Psoas muscle (tissue), 8 donors: ENCODE results near the gene UGT1A7. TPM values are rescaled to one million over a fixed set of nuclear protein-coding genes. Genes with fewer than 3 reads are reported as not detected.

ENCODE experiments used
- ATAC-seq, 4 donors: fragments of 200-7000 bp; cut with Tn5 transposase; one replicate each; pipeline ENCODE4 v1.9.1; 2020; ENCODE audit warnings: moderate library complexity in 3 of 4, mild to moderate bottlenecking in 2 of 4
- DNase-seq, 2 donors: peaks; one replicate each; pipeline ENCODE4 v3.0.0-alpha.2; 2020
- H3K27ac ChIP-seq: fragments of 200-600 bp; one replicate; pipeline ENCODE4 v1.8.0; 2022
- H3K27me3 ChIP-seq, 3 donors: fragments of 200-600 bp in 1 of 3; one replicate each; pipeline versions ENCODE4 v1.6.1 to v1.8.0; 2013 to 2022; ENCODE audit warnings: low read length in 2 of 3, mild to moderate bottlenecking in 2 of 3, moderate library complexity in 1 of 3; ENCODE audit not compliant: insufficient read depth in 3 of 3
- H3K36me3 ChIP-seq, 2 donors: fragments of 200-600 bp in 1 of 2; one replicate each; pipeline versions ENCODE4 v1.6.1 to v1.8.0; 2013 to 2022; ENCODE audit warnings: low read depth in 1 of 2, mild to moderate bottlenecking in 1 of 2, moderate library complexity in 1 of 2; ENCODE audit not compliant: insufficient read depth in 1 of 2
- H3K4me1 ChIP-seq: fragments of 200-600 bp; one replicate; pipeline ENCODE4 v1.8.0; 2022
- H3K4me3 ChIP-seq: fragments of 200-600 bp; one replicate; pipeline ENCODE4 v1.8.0; 2022; ENCODE audit warnings: mild to moderate bottlenecking
- H3K9me3 ChIP-seq: fragments of 200-600 bp; one replicate; pipeline ENCODE4 v1.8.0; 2022
- WGBS, 3 donors: extraction: QIAGEN DNeasy Blood & Tissue Kit; methylation state at CpG; one replicate each; pipeline versions ENCODE4 v1.1.6 to v1.1.7; 2013; 5-methylcytosine and 5-hydroxymethylcytosine counted together
- intact Hi-C, 2 donors: fragments of 100-400 bp; cut with DNase I; formaldehyde crosslinking; loops; one replicate each; pipeline versions ENCODE4 v1.11.0 to v1.14.2; 2022
- polyA plus RNA-seq, 3 donors: library from polyadenylated mRNA; stranded (reverse); fragments of 200-250 nt; gene quantifications; one replicate each; pipeline ENCODE4 v1.2.3, GENCODE V29; 2013
- total RNA-seq, 4 donors: library from RNA; stranded (reverse); fragmentation: NEBNext Ultra II Directional in 2 of 4; extraction: Animal tissue kit (Norgen Biotek cat#: 25700) in 2 of 4; gene quantifications; one replicate each; pipeline versions ENCODE4 v1.2.1 to v1.2.4, GENCODE V29; 2021 to 2023
- TF ChIP-seq, protein P1 (sequence below): fragments of 200-600 bp; IDR thresholded peaks from one replicate; pipeline ENCODE4 v1.8.0; 2022; ENCODE audit warnings: antibody characterized with exemption
- donor health status: healthy with polysubstance abuse.
- donor health status: DM: no; HTN: no; CAD: no; lungs with moderate emphysema.
- donor health status: Bipolar disorder and iron deficiency.
- donor health status: healthy.
- donor health status: DM: yes; HTN: yes; CAD: no.
- donor health status: DM: no; HTN: no; CAD: no.
- donor health status: DM: no; HTN: no; CAD: no.
- donor health status: DM: yes; HTN: yes; CAD: no.

UGT1A7 gene
- total and polyA plus RNA-seq, 7 donors: not detected

DNA sequence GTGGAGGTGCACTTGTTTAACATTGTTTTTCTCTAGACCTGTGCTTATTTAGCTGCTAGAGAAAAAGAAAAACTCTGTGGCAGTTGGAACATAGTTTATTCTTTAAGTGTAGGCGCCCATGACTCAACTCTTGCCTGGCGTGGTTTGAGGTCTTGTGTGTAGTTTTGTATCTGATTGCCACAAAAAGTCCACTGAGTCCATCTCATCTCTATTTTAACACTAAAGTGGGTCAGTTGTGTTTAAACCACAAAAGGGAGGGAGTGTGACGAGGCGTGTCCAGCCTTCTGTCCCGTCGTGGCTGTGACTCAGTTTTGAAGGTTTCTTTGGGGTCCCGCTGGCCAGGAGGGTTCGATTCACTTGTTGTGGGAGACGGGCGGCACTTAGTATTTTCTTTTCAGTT lies 25.3 kb upstream of the UGT1A7 start:
- intact Hi-C loops: no loop called here
- ATAC-seq: no peak
- WGBS, 3 donors: 81 to 92% (median 88%) methylated on average over 10 of the region's 10 CpGs

DNA sequence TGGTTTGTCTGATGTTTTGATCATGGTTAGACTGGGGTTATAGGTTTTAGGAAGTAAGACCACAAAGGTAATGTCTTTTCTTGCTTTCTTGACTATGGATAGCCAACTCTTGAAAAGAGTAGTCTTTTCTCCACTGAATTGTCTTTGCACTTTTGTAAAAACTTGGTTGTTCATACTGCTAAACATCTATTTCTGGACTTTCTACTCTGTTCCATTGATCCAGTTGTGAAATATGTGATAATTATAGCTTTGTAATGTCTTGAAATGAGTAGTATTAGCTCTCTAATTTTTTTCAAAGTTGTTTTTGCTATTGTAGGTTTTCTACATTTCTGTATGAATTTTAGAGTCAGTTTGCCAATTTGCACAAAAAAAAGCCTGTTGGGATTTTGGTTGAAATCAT lies 23.1 kb upstream of the UGT1A7 start:
- DNase-seq (no peak), ATAC-seq (no peak)
- TF ChIP-seq, protein P1, sequence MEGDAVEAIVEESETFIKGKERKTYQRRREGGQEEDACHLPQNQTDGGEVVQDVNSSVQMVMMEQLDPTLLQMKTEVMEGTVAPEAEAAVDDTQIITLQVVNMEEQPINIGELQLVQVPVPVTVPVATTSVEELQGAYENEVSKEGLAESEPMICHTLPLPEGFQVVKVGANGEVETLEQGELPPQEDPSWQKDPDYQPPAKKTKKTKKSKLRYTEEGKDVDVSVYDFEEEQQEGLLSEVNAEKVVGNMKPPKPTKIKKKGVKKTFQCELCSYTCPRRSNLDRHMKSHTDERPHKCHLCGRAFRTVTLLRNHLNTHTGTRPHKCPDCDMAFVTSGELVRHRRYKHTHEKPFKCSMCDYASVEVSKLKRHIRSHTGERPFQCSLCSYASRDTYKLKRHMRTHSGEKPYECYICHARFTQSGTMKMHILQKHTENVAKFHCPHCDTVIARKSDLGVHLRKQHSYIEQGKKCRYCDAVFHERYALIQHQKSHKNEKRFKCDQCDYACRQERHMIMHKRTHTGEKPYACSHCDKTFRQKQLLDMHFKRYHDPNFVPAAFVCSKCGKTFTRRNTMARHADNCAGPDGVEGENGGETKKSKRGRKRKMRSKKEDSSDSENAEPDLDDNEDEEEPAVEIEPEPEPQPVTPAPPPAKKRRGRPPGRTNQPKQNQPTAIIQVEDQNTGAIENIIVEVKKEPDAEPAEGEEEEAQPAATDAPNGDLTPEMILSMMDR: no peak
- Histone ChIP-seq H3K4me3 (no peak overlapping the region), H3K36me3 (no peaks in the 10 kb centered on the region), H3K4me1 (no peaks in the 10 kb centered on the region), H3K27me3 (peaks cover 0 to 2% (median 0%) of the 10 kb centered on the region in 3 donors), H3K9me3 (no peaks in the 10 kb centered on the region), H3K27ac (no peak overlapping the region)
- intact Hi-C loops: no loop called here

More for the DNA sequence above, 25.3 kb upstream of the UGT1A7 start:
- Histone ChIP-seq H3K4me1 (no peaks in the 10 kb centered on the region), H3K9me3 (no peaks in the 10 kb centered on the region), H3K36me3 (no peaks in the 10 kb centered on the region), H3K27me3 (peaks cover 0 to 2% (median 0%) of the 10 kb centered on the region in 3 donors), H3K4me3 (no peak overlapping the region), H3K27ac (no peak overlapping the region)
- DNase-seq: no peak
- TF ChIP-seq, protein P1: no peak

DNA sequence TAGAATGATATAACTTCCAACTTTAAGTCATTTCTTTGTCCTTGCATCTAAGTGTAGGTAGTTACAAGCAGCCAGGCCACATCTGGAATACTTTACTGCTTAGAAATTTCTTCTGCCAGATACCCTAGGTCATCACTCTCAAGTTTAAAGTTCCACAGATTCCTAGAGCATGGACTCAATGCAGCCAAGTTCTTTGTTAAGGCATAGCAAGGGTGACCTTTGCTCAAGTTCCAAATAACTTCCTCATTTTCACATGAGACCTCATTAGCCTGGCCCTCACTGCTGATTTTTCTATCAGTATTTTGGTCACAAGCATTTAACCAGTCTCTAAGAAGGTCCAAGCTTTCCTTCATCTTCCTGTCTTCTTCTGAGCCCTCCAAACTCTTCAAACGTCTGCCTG lies 17.8 kb upstream of the UGT1A7 start:
- 19 to 44% (median 38%) methylated on average over 1 of the region's 1 CpG for WGBS, 3 donors
- TF ChIP-seq, protein P1: no peak
- ATAC-seq (no peak), DNase-seq (no peak)
- no peaks in the 10 kb centered on the region for H3K36me3 ChIP-seq
- H3K4me3 ChIP-seq: no peak overlapping the region
- H3K4me1 ChIP-seq: no peaks in the 10 kb centered on the region
- H3K9me3 ChIP-seq: no peaks in the 10 kb centered on the region
- no peak overlapping the region for H3K27ac ChIP-seq
- peaks cover 0 to 2% (median 0%) of the 10 kb centered on the region in 3 donors for H3K27me3 ChIP-seq
- intact Hi-C loops: no loop called here

DNA sequence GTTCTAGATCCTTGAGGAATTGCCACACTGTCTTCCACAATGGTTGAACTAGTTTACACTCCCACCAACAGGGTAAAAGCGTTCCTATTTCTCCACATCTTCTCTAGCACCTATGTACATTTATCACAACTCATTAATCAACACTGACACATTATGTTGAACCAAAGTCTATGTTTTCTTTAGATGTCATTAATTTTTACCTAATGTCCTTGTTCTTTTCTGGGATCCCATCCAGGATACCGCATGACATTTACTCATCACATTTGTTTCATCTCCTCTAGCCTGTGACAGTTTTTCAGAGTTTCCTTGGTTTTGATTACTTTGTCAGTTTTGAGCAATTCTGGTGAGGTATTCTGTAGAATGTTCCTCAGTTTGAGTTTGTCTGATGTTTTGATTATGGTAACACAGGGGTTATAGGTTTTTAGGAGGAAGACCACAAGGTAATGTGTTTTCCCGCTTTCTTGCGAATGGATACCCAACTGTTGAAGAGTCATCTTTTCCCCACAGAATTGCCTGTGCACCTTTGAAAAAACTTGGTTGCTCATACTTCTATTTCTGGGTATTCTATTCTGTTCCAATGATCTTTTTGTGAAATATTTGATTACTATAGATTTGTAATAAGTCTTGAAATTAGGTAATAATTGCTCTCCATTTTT lies 13.0 kb upstream of the UGT1A7 start:
- Histone ChIP-seq H3K4me3 (no peak overlapping the region), H3K27me3 (no peaks in the 10 kb centered on the region), H3K36me3 (no peaks in the 10 kb centered on the region), H3K9me3 (no peaks in the 10 kb centered on the region), H3K27ac (no peak overlapping the region), H3K4me1 (no peaks in the 10 kb centered on the region)
- ATAC-seq: no peak
- intact Hi-C loops: no loop called here
- no peak for DNase-seq
- 88 to 92% (median 89%) methylated on average over 4 of the region's 4 CpGs for WGBS, 3 donors
- TF ChIP-seq, protein P1: no peak
